Subcutaneous preadipocyte (primary cell): ENCODE measurements around the gene HADH. TPM values are rescaled to one million over a fixed set of nuclear protein-coding genes. Genes with fewer than 3 reads are reported as not detected.

ENCODE experiments used
- total RNA-seq: library from RNA; depleted of rRNA; stranded (reverse); fragments of >200 nt; gene quantifications from 2 replicates; pipeline ENCODE4 v1.2.3, GENCODE V29; 2012

HADH gene
- 10.7 and 12.7 TPM in 2 replicates for total RNA-seq

DNA sequence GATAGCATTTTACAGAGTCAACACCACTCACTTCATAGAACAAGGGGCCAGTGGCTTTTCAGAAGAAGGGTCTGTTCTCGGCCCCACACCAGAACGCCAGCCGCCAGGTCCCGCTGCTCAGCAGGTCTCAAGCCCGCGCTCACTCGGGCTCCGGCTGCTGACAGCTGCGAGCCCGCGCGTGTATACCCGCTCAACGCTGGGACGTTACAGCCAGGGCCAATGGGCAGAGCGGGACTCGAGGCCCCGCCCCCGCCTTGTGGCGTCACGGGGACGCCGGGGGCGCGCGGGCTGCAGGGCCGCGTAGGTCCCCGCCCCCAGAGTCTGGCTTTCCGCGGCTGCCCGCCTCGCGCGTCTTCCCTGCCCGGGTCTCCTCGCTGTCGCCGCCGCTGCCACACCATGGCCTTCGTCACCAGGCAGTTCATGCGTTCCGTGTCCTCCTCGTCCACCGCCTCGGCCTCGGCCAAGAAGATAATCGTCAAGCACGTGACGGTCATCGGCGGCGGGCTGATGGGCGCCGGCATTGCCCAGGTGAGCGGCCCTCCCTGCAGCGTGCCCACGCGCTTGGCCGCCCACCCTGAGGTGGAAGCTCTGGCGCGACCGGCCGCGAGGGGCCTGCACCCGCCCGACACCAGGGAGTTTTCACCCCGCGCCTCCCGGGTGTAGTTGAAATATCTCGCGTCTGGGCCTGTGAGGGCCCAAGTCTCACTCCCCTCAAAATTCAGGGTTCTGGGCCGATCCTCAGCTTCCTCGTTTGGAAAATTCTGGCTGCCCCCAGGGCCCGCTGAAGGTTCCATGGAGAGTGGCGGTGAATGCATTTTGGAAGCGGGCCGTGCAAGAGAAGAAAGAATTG, at the start of gene HADH:
Gene HADH (plus strand): TSS at position 353 of the 850 bp plus-strand sequence. CDS start 44 bp downstream, at position 397.

Other genes with a start within 250 kb of the HADH start
- 80.5 and 109 TPM in 2 replicates for gene SGMS2, start 165.0 kb upstream of the HADH start, total RNA-seq
- gene CYP2U1, start 58.3 kb upstream of the HADH start, total RNA-seq = 7.8 and 8.8 TPM in 2 replicates
- 0.37 and 1.2 TPM in 2 replicates for gene LEF1, start 179.0 kb downstream of the HADH start, total RNA-seq